Activated naive CD4-positive, alpha-beta T cell treated with Interleukin-2 at 50 U/mL for 16 hours (primary cell): ENCODE results near the gene SH3YL1.

Experiments
- DNase-seq: peaks from one replicate; pipeline ENCODE4 v3.0.0-alpha.2; 2020

SH3YL1 gene

GRCh38 chr2:211486-212184 lies 52.2 kb downstream of the SH3YL1 start:
- no peak for DNase-seq

GRCh38 chr2:210660-211059 lies 53.2 kb downstream of the SH3YL1 start:
- DNase-seq = no peak

- DNase-seq = no peak
These were observed 54.4 kb downstream of the SH3YL1 start for GRCh38 chr2:209470-209869.

- no peak for DNase-seq
These were observed 55.5 kb downstream of the SH3YL1 start for GRCh38 chr2:208335-208734.

GRCh38 chr2:203984-204383 lies 59.8 kb downstream of the SH3YL1 start:
- DNase-seq = no peak

GRCh38 chr2:203401-203800 lies 60.4 kb downstream of the SH3YL1 start:
- DNase-seq = no peak

- DNase-seq = no peak
These were observed 60.9 kb downstream of the SH3YL1 start for GRCh38 chr2:202945-203344.

GRCh38 chr2:201648-202433 lies 62.0 kb downstream of the SH3YL1 start:
- DNase-seq = no peak

- no peak for DNase-seq
These were observed 64.5 kb downstream of the SH3YL1 start for GRCh38 chr2:199041-199966.

- no peak for DNase-seq
These were observed 67.4 kb downstream of the SH3YL1 start for GRCh38 chr2:196406-196805.

- DNase-seq = no peak
These were observed 67.9 kb downstream of the SH3YL1 start for GRCh38 chr2:195932-196331.

GRCh38 chr2:193141-193671 lies 70.6 kb downstream of the SH3YL1 start:
- peak; percentile 9 for DNase-seq

- no peak for DNase-seq
These were observed 72.3 kb downstream of the SH3YL1 start for GRCh38 chr2:191311-192190.

GRCh38 chr2:187825-188224 lies 76.0 kb downstream of the SH3YL1 start:
- no peak for DNase-seq

GRCh38 chr2:185221-185620 lies 78.6 kb downstream of the SH3YL1 start:
- DNase-seq = no peak

GRCh38 chr2:184695-185094 lies 79.1 kb downstream of the SH3YL1 start:
- no peak for DNase-seq

GRCh38 chr2:182509-183122 lies 81.2 kb downstream of the SH3YL1 start:
- no peak for DNase-seq

GRCh38 chr2:180311-180710 lies 83.5 kb downstream of the SH3YL1 start:
- no peak for DNase-seq

- no peak for DNase-seq
These were observed 83.9 kb downstream of the SH3YL1 start for GRCh38 chr2:179886-180285.

- no peak for DNase-seq
These were observed 86.1 kb downstream of the SH3YL1 start for GRCh38 chr2:177733-178132.

GRCh38 chr2:176917-177316 lies 86.9 kb downstream of the SH3YL1 start:
- DNase-seq = no peak
